ENCODE measurements around the gene IFT25.

The IFT25 gene

GRCh38 chr1:53956308-53957168, 11.0 kb upstream of the IFT25 start:
- DNase-seq (ENCODE audit: low read depth): no peak

DNA sequence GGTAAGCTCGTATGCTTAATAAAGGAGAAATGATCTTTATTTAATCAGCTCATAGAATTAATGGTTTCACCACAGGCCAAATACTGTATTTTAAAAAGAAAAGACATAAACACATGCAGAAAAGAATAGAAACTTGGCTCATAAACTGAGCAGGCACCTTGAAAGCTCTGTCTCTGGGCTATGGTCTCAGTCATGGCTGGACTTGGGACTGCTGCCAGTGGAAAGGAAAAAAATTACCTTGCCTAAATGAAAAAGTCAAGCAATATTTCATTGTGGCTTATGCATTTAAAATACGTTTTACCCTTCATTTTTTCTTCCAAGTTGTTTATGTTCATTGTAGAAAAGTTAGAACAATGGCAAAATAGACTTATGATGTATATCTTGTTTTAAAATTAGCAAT, 8.6 kb upstream of the IFT25 start:
- DNase-seq (ENCODE audit: low read depth): no peak

DNA sequence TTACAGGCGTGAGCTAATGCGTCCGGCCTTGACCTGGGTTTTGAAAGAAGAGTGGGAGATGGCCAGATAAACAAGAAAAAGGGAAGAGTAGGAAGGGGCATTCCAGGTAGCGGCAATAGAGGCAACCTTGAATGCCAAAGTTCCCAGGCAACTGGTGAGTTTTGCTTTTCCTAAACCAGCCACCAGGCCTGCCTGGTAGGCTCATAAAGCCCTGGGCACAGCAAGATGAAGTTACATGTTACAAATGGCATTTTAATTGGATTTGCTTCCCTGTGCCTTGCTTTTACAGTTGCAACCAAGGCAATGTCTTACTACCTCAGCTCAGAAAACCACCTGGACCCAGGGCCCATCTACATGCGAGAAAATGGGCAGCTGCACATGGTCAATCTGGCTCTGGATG, 6.2 kb upstream of the IFT25 start:
- DNase-seq (ENCODE audit: low read depth): no peak

DNA sequence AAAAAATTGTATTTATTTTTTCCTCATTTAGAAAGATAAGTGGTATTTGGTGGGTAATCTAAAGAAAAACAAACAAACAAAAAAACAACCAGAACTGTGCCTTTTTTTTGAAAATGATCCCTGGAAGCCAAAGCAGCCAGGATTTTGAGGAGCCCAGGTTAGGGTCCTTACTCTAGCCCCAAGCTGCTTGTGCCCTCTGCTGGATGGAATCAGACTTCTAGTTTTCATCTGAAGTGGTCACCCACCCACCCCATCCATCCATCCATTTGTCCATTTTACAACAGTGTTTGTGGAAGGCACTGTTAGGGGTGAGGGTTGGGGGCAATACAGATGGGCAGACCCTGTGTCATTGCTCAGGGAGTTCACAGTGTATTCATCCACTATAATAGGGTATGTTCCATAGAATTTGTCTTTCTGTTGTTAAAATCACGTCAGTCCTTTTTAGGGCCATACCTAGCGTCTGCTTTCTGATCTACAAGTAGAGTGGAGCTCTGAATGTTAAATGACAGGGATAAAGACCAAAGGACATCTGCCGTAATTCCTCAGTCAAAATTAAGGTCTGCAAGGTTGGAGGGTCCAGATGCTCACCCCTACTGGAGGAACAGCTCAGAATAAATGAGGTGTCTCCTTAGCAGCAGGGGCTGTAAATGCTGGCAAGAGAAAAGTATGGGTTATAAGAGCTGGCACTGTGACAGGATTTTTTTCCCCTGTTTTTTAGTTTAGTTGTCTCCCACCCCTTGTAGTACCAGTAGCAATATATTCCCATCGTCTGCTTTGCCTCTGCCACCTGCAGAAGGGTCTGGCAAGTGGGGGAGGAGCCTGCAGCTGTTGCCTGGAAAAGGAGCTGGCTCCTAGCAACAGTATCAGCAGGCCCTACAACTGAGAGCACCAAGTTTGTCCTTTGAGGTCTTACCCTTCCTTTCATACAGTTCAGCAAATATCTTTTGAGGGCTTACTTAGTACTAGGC, 3.8 kb upstream of the IFT25 start:
- DNase-seq (ENCODE audit: low read depth): no peak

GRCh38 chr1:53948291-53948690, 2.8 kb upstream of the IFT25 start:
- no peak for DNase-seq (ENCODE audit: low read depth)

DNA sequence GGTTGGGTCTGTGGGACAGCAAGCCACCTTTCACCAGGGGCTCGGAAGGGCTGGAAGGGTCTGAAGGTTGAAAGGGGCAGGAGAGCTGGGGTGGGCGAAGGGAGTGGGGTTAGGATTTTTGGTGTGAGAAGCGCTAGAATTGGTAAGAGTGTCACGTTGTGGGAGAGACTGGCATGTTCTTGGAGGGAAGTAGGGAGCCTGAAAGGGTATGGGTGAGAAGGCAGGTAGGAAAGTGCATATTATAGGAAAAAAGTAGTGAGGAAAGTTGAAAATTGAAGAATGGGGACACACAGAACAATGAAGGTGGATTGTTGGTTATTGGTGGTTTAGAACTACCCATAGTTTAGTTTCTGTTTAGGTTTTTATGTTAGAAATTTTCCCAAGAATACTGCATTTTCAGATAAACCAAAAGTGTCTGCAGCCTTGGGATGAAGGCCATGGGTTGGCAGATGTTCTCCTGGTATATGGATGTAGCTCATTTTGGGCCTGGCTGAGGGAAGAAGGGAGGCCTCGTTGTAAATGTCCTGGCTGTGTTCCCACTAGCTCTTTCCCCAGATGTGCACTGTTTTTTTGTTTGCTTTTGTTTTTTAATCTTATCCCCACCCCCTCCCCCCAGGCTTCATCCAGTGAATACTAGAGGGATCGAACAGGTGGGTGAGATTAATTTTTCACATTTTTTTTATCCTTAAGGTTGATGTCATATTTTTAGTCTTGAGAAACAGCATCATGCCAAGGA, 1.8 kb upstream of the IFT25 start:
- DNase-seq (ENCODE audit: low read depth): no peak

GRCh38 chr1:53946252-53947171, 1.0 kb upstream of the IFT25 start, which contains the start of gene LRRC42:
Gene LRRC42, plus strand, starts transcription at chr1:53946350. Its CDS starts 5,650 bp downstream, at chr1:53952000.
- DNase-seq (ENCODE audit: low read depth): no peak

DNA sequence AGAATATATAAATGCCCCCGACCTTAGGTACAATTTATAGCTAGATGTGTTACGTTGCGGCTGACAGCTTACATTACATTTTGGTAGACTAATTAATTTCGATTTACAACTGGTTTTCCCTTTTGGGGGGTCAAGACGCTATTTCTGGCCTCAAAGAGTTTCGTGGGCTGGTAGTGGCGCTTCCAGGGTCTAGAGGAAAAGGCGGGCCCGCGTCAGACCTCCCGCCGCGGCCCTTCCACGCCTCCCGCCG, 391 bp downstream of the IFT25 start:
- DNase-seq (ENCODE audit: low read depth): no peak

DNA sequence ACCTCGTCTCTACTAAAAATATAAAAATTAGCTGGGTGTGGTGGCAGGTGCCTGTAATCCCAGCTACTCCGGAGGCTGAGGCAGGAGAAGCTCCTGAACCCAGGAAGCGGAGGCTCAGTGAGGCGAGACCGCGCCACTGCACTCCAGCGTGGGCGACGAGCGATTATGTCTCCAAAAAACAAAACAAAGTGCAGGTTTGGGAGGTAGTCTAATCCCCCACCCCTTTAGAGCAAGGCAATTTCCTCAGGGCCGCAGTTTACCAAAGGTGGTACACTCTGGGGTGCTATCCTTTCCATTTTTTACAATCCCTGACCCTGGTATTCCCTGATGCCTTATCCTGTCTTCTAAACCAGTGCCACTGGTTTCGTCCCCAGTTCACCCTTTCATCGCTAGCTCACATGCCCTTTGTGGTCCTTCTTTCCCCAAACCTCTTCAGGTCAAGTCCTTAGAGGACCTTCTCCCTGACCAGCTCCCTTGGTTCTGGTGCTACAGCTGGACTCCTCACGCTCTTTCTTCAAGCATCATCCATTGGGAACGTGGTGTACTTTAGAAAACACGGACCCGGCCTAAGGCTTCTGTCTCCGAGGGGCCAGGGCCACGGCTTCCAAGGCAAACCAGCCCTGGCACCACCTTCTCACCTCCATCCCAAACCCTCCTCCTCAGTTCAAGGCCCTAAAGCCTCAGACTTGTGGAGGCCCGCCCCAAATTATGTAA, 873 bp downstream of the IFT25 start:
- DNase-seq (ENCODE audit: low read depth): no peak

GRCh38 chr1:53943490-53944043, 1.9 kb downstream of the IFT25 start:
- no peak for DNase-seq (ENCODE audit: low read depth)

GRCh38 chr1:53943090-53943489, 2.4 kb downstream of the IFT25 start:
- DNase-seq (ENCODE audit: low read depth): no peak

- no peak for DNase-seq (ENCODE audit: low read depth)
These were observed 3.2 kb downstream of the IFT25 start for GRCh38 chr1:53942127-53942957.

- no peak for DNase-seq (ENCODE audit: low read depth)
These were observed 7.2 kb downstream of the IFT25 start for GRCh38 chr1:53938136-53938830.

- no peak for DNase-seq (ENCODE audit: low read depth)
These were observed 9.1 kb downstream of the IFT25 start for GRCh38 chr1:53936430-53936829.

DNA sequence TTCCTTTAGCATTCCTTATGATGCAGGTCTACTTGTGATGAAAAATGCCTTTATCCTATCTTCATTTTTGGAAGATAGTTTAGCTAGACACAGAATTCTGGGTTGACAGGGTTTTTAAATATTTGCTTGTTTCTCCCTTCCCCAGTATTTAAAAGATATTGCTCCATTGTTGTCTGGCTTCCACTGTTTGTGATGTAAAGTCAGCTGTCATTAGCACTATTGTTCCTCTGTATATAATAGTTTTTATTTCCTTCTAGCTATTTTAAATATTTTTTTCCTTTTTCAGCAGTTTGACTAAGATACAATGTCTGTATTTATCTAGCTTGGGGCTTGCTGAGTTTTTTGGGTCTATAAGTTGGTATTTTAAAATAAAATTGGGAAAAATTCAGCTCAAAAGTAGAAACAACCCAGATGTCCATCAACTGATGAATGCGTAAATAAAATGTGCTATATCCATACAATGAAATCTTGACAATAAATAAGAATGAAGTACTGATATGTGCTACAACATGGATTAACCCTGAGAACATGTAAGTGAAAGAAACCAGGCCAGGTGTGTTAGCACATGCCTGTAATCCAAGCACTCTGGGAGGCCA, 11.2 kb downstream of the IFT25 start:
- DNase-seq (ENCODE audit: low read depth): no peak

DNA sequence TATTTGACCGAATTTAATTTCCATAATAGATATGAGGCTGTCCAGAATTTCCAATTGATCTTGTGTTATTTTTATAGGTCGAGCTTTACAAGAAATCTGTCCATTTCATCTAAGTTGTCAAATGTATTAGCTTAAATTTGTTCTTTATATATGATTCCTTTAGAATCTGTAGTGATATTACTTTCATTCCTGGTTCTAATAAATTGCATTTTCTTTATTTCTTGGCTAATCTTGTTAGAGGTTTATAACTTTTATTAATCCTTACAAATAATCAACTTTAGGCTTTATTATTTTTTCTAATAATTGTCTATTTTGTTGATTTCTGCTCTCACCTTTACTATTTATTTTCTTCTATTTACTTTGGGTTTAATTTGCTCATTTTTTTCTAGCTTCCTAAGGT, 14.0 kb downstream of the IFT25 start:
- no peak for DNase-seq (ENCODE audit: low read depth)

DNA sequence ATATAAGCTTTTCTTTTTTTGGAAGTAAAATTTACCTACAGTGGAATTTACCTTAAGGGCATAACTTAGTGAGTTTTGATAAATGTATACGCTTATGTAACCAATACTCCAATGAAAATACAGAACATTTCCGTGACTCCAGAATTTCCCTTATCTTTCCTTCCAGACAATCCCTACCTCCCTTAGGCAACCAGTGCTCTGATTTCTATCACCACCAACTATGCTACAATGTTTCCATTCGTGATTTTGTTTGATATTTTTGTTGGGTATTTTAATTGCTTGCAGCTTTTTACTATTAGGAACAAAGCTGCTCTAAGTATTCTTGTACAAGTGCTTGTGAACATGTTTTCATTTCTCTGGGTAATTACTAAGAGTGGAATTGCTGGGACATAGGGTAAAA, 14.6 kb downstream of the IFT25 start:
- no peak for DNase-seq (ENCODE audit: low read depth)

DNA sequence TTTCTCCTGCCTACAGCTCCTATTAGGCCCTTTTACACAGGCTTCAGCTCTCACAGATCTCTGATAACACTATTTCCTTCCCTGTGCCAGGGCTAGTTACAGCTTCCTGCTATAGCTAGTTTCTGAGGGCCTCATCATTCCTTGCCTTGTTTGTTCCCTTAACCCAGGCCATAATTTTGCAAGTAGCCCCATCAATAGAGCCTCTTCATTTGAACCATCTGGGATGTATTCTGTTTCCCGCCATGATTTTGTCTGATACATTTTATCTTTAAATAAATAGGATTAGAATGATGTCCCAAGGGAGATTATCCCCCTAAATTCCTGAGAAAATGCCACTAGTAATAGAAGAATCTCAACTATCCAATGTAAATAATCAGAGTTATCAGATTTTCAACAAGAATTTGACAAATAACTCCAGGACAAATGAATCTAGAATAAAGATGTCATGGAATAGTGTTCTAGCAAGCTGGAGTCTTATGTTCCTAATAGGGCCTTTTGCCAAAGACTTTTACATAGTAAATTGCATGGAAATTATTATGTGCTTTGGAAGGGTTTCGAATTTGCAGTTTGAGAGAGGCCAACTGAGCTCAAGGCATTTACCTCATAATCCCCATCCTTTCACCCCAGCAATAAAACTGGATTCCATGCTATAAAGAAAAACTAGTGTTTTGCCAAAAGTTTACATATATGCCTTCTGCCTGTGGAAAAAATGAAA, 16.1 kb downstream of the IFT25 start:
- no peak for DNase-seq (ENCODE audit: low read depth)
